GM12891 (cell line): ENCODE data around the gene PCDHGA1.

Experiments used
- PAX5 ChIP-seq: IDR thresholded peaks from 2 replicates; pipeline ENCODE4 v1.6.1; 2011; ENCODE audit warnings: low read length, moderate library complexity, mild to moderate bottlenecking; ENCODE audit not compliant: insufficient read depth, severe bottlenecking
- POLR2A ChIP-seq: IDR thresholded peaks from 2 replicates; pipeline ENCODE4 v1.6.1; 2011; ENCODE audit warnings: low read depth, low read length, control low read depth

DNA sequence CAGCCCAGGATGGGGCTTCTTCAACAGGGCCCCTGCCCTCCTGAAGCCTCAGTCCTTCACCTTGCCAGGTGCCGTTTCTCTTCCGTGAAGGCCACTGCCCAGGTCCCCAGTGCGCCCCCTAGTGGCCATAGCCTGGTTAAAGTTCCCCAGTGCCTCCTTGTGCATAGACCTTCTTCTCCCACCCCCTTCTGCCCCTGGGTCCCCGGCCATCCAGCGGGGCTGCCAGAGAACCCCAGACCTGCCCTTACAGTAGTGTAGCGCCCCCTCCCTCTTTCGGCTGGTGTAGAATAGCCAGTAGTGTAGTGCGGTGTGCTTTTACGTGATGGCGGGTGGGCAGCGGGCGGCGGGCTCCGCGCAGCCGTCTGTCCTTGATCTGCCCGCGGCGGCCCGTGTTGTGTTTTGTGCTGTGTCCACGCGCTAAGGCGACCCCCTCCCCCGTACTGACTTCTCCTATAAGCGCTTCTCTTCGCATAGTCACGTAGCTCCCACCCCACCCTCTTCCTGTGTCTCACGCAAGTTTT lies 182.1 kb downstream of the PCDHGA1 start:
- TF ChIP-seq POLR2A (no peak), PAX5 (no peak)
